HUES6 (cell line): Measurements from ENCODE around the gene CEP135.
"Not testable (repeated sequence)": the region's sequence is repeated elsewhere in the genome, so short reads cannot be mapped to it uniquely, and the experiment has no call there.

ENCODE experiments used
- H3K27ac ChIP-seq: 2 replicates; pipeline ENCODE4 v1.7.0; 2013; ENCODE audit warnings: low read depth, mild to moderate bottlenecking, low read length, inconsistent platforms
- H3K27me3 ChIP-seq: 2 replicates; pipeline ENCODE4 v1.6.1; 2013; ENCODE audit warnings: low read length; ENCODE audit not compliant: control insufficient read depth, insufficient read depth
- H3K36me3 ChIP-seq: 2 replicates; pipeline ENCODE4 v1.6.1; 2013; ENCODE audit warnings: low read length; ENCODE audit not compliant: control insufficient read depth, insufficient read depth
- H3K4me1 ChIP-seq: 2 replicates; pipeline ENCODE4 v1.6.1; 2013; ENCODE audit warnings: low read length; ENCODE audit not compliant: control insufficient read depth, insufficient read depth
- H3K4me3 ChIP-seq: 2 replicates; pipeline ENCODE4 v1.5.1; 2013; ENCODE audit warnings: low read depth, low read length
- H3K9ac ChIP-seq: one replicate; pipeline ENCODE4 v1.6.1; 2013; ENCODE audit warnings: mild to moderate bottlenecking, low read length
- H3K9me3 ChIP-seq: 2 replicates; pipeline ENCODE4 v1.6.1; 2013; ENCODE audit warnings: low read depth, low read length; ENCODE audit not compliant: control insufficient read depth, insufficient read depth

Gene CEP135

GRCh38 chr4:56052481-56052880 is 103.7 kb downstream of the CEP135 start:
- Histone ChIP-seq H3K4me1 (peaks cover 23% of the 10 kb centered on the region), H3K27ac (no peak overlapping the region), H3K36me3 (no peaks in the 10 kb centered on the region), H3K27me3 (no peaks in the 10 kb centered on the region; the same call in 1 of the 2 replicates), H3K9me3 (no peaks in the 10 kb centered on the region), H3K9ac (no peak overlapping the region), H3K4me3 (no peak overlapping the region)

- no peaks in the 10 kb centered on the region for H3K9me3 ChIP-seq
- H3K27ac ChIP-seq = no peak overlapping the region
- no peak overlapping the region for H3K9ac ChIP-seq
- no peak overlapping the region for H3K4me3 ChIP-seq
- no peaks in the 10 kb centered on the region for H3K36me3 ChIP-seq
- peaks cover 23% of the 10 kb centered on the region for H3K4me1 ChIP-seq
- H3K27me3 ChIP-seq = no peaks in the 10 kb centered on the region
These were observed 104.2 kb downstream of the CEP135 start for GRCh38 chr4:56052966-56053365.

- H3K9me3 ChIP-seq = no peaks in the 10 kb centered on the region
- no peak overlapping the region for H3K9ac ChIP-seq
- no peak overlapping the region for H3K27ac ChIP-seq
- no peaks in the 10 kb centered on the region for H3K27me3 ChIP-seq
- H3K4me1 ChIP-seq = peaks cover 25% of the 10 kb centered on the region
- H3K36me3 ChIP-seq = no peaks in the 10 kb centered on the region
- no peak overlapping the region for H3K4me3 ChIP-seq
These were observed 106.6 kb downstream of the CEP135 start for GRCh38 chr4:56055027-56055977.

GRCh38 chr4:56055991-56056390 is 107.2 kb downstream of the CEP135 start:
- Histone ChIP-seq H3K27ac (no peak overlapping the region), H3K4me3 (no peak overlapping the region), H3K27me3 (no peaks in the 10 kb centered on the region), H3K9me3 (no peaks in the 10 kb centered on the region), H3K9ac (no peak overlapping the region), H3K36me3 (no peaks in the 10 kb centered on the region), H3K4me1 (peaks cover 20% of the 10 kb centered on the region)

- Histone ChIP-seq H3K36me3 (no peaks in the 10 kb centered on the region), H3K4me1 (peaks cover 19% of the 10 kb centered on the region), H3K4me3 (no peak overlapping the region), H3K27me3 (no peaks in the 10 kb centered on the region), H3K27ac (no peak overlapping the region), H3K9ac (no peak overlapping the region), H3K9me3 (no peaks in the 10 kb centered on the region)
These were observed 109.8 kb downstream of the CEP135 start for GRCh38 chr4:56058555-56058954.

GRCh38 chr4:56060036-56060435 is 111.3 kb downstream of the CEP135 start:
- no peaks in the 10 kb centered on the region for H3K9me3 ChIP-seq
- H3K9ac ChIP-seq = no peak overlapping the region
- H3K4me1 ChIP-seq = peaks cover 16% of the 10 kb centered on the region
- H3K36me3 ChIP-seq = no peaks in the 10 kb centered on the region
- H3K27ac ChIP-seq = no peak overlapping the region
- H3K4me3 ChIP-seq = no peak overlapping the region
- no peaks in the 10 kb centered on the region for H3K27me3 ChIP-seq

GRCh38 chr4:56062106-56062505 is 113.4 kb downstream of the CEP135 start:
- no peaks in the 10 kb centered on the region for H3K9me3 ChIP-seq
- H3K9ac ChIP-seq = no peak overlapping the region
- H3K27me3 ChIP-seq = no peaks in the 10 kb centered on the region
- no peak overlapping the region for H3K27ac ChIP-seq
- H3K4me1 ChIP-seq = 0 out of 2 replicates have a peak, but pooled peaks cover 3% of the 10 kb centered on the region
- H3K36me3 ChIP-seq = no peaks in the 10 kb centered on the region
- H3K4me3 ChIP-seq = no peak overlapping the region

GRCh38 chr4:56062526-56063145 is 113.9 kb downstream of the CEP135 start:
- H3K36me3 ChIP-seq = no peaks in the 10 kb centered on the region
- no peaks in the 10 kb centered on the region for H3K27me3 ChIP-seq
- H3K4me3 ChIP-seq = no peak overlapping the region
- 0 out of 2 replicates have a peak, but pooled peaks cover 3% of the 10 kb centered on the region for H3K4me1 ChIP-seq
- H3K9me3 ChIP-seq = no peaks in the 10 kb centered on the region
- no peak overlapping the region for H3K27ac ChIP-seq
- no peak overlapping the region for H3K9ac ChIP-seq

GRCh38 chr4:56066493-56066892 is 117.7 kb downstream of the CEP135 start:
- Histone ChIP-seq H3K9me3 (0 out of 2 replicates have a peak, but pooled peaks cover 6% of the 10 kb centered on the region), H3K27me3 (no peaks in the 10 kb centered on the region)

GRCh38 chr4:56067826-56068225 is 119.1 kb downstream of the CEP135 start:
- no peaks in the 10 kb centered on the region for H3K36me3 ChIP-seq
- H3K4me3 ChIP-seq = no peak overlapping the region
- H3K4me1 ChIP-seq = no peaks in the 10 kb centered on the region
- no peak overlapping the region for H3K27ac ChIP-seq
- 0 out of 2 replicates have a peak, but pooled peaks cover 6% of the 10 kb centered on the region for H3K9me3 ChIP-seq
- no peaks in the 10 kb centered on the region for H3K27me3 ChIP-seq
- H3K9ac ChIP-seq = no peak overlapping the region

More at GRCh38 chr4:56066493-56066892, 117.7 kb downstream of the CEP135 start:
- Histone ChIP-seq H3K9ac (no peak overlapping the region), H3K4me1 (no peaks in the 10 kb centered on the region), H3K4me3 (no peak overlapping the region), H3K36me3 (no peaks in the 10 kb centered on the region), H3K27ac (no peak overlapping the region)

- not testable (repeated sequence) for H3K4me1 ChIP-seq, H3K36me3 ChIP-seq, H3K27ac ChIP-seq, H3K4me3 ChIP-seq, H3K9ac ChIP-seq, H3K27me3 ChIP-seq
- peaks cover 17% of the 10 kb centered on the region; the same call in 1 of the 2 replicates for H3K9me3 ChIP-seq
These were observed 124.0 kb downstream of the CEP135 start for GRCh38 chr4:56072730-56073129.
